Vagina (tissue), 2 donors: ENCODE data around the gene CEP89. TPM values are rescaled to one million over a fixed set of nuclear protein-coding genes. Genes with fewer than 3 reads are reported as not detected.
"Not testable (repeated sequence)": the region's sequence is repeated elsewhere in the genome, so short reads cannot be mapped to it uniquely, and the experiment has no call there.

Source experiments
- DNase-seq, 2 donors: peaks; one replicate each; pipeline ENCODE4 v3.0.0-alpha.2; 2017; ENCODE audit errors: extremely low spot score in 2 of 2
- H3K27ac ChIP-seq: fragments of 200-600 bp; sonication (generic); one replicate; pipeline ENCODE4 v1.5.1; 2019
- H3K27me3 ChIP-seq: fragments of 200-600 bp; sonication (generic); one replicate; pipeline ENCODE4 v1.5.1; 2019
- H3K36me3 ChIP-seq, 2 donors: fragments of 200-600 bp; sonication (generic); one replicate each; pipeline ENCODE4 v1.5.1; 2017 to 2019
- H3K4me1 ChIP-seq: fragments of 200-600 bp; sonication (generic); one replicate; pipeline ENCODE4 v1.5.1; 2019
- H3K4me3 ChIP-seq, 2 donors: fragments of 200-600 bp; sonication (generic); 1 replicate in 1 of 2; 2 replicates in 1 of 2; pipeline ENCODE4 v1.5.1; 2016 to 2019
- H3K9me3 ChIP-seq: fragments of 200-600 bp; sonication (generic); one replicate; pipeline ENCODE4 v1.5.1; 2019
- POLR2A ChIP-seq, 2 donors: fragments of 450-650 bp; IDR thresholded peaks; one replicate each; pipeline ENCODE4 v1.6.1; 2017; ENCODE audit warnings: antibody characterized with exemption in 2 of 2, mild to moderate bottlenecking in 2 of 2, moderate library complexity in 2 of 2
- POLR2AphosphoS5 ChIP-seq, 2 donors: sonication (generic); formaldehyde crosslinking; IDR thresholded peaks; one replicate each; pipeline ENCODE4 v1.9.0; 2017; ENCODE audit warnings: antibody characterized with exemption in 2 of 2, mild to moderate bottlenecking in 2 of 2, low read depth in 1 of 2; ENCODE audit not compliant: insufficient read depth in 1 of 2
- intact Hi-C: fragments of 100-400 bp; cut with DNase I; formaldehyde crosslinking; loops from one replicate; pipeline ENCODE4 v1.15.1; 2023
- total RNA-seq: library from RNA; depleted of rRNA; stranded (reverse); fragments of >200 nt; gene quantifications from one replicate; pipeline ENCODE4 v1.2.3, GENCODE V29; 2016
- TF ChIP-seq, protein P1 (sequence below), 3 experiments: fragments of 450-650 bp in 2 of 3; fragments of 200-600 bp in 1 of 3; sonication (generic) in 1 of 3; IDR thresholded peaks; one replicate each; pipeline ENCODE4 v1.5.1; 2017 to 2019; ENCODE audit warnings: antibody characterized with exemption in 3 of 3, mild to moderate bottlenecking in 2 of 3, moderate library complexity in 2 of 3

The CEP89 gene
- total RNA-seq, 1 donor from 2014 or later, result 12.0 TPM

DNA sequence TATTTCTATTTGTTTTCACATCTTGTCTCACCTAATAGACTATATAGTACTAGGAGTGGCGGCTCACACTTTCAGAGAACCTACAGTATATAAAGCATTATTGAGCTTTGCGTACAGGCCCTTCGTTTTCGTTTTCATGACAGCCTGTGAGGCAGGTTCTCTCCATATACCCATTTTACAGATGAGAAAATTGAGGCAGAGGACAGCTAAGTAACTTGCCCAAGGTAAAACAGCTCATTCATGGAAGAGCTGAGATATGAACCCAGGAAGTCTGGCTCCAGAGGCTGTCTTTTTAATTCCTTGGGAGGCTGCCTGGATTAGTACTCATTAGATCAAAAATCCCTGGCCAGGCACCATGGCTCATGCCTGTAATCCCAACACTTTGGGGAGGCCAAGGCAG, 29.2 kb upstream of the CEP89 start:
- no peaks in the 10 kb centered on the region for H3K9me3 ChIP-seq
- no peak for DNase-seq
- H3K27ac ChIP-seq, result no peak overlapping the region
- no peaks in the 10 kb centered on the region for H3K4me1 ChIP-seq
- TF ChIP-seq POLR2AphosphoS5 (IDR thresholded peaks at IDR 0.05; ENCODE audit: insufficient read depth in 1 of 2, low read depth in 1 of 2) (no peak), POLR2A (IDR thresholded peaks at IDR 0.05) (no peak)
- TF ChIP-seq, protein P1, sequence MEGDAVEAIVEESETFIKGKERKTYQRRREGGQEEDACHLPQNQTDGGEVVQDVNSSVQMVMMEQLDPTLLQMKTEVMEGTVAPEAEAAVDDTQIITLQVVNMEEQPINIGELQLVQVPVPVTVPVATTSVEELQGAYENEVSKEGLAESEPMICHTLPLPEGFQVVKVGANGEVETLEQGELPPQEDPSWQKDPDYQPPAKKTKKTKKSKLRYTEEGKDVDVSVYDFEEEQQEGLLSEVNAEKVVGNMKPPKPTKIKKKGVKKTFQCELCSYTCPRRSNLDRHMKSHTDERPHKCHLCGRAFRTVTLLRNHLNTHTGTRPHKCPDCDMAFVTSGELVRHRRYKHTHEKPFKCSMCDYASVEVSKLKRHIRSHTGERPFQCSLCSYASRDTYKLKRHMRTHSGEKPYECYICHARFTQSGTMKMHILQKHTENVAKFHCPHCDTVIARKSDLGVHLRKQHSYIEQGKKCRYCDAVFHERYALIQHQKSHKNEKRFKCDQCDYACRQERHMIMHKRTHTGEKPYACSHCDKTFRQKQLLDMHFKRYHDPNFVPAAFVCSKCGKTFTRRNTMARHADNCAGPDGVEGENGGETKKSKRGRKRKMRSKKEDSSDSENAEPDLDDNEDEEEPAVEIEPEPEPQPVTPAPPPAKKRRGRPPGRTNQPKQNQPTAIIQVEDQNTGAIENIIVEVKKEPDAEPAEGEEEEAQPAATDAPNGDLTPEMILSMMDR (IDR thresholded peaks at IDR 0.05), result no peak
- intact Hi-C loops, result no loop called here
- no peak overlapping the region for H3K4me3 ChIP-seq
- H3K27me3 ChIP-seq, result no peaks in the 10 kb centered on the region
- no peaks in the 10 kb centered on the region for H3K36me3 ChIP-seq

DNA sequence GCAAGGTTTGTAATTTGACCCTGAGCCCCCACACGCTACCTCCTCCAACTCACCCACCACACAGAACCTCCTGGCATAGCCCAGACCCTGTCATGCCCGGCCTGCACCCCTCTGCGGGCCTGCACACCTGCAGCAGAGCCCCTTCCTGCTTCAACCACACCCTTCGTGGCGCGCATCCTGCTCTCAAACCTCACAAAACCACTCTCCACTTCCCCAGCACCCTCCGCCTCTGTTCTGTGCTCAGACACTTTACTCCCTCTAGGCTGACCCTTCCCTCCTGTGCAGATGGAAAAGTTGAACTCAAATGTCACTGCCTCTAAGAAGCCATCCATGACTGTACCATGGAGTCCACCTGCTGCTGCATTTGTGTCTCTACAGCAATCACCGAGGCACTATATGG, 28.8 kb upstream of the CEP89 start:
- Histone ChIP-seq H3K9me3 (no peaks in the 10 kb centered on the region), H3K27me3 (no peaks in the 10 kb centered on the region), H3K36me3 (no peaks in the 10 kb centered on the region), H3K4me3 (no peak overlapping the region), H3K4me1 (no peaks in the 10 kb centered on the region), H3K27ac (no peak overlapping the region)
- intact Hi-C loops, result no loop called here
- TF ChIP-seq POLR2AphosphoS5 (IDR thresholded peaks at IDR 0.05; ENCODE audit: insufficient read depth in 1 of 2, low read depth in 1 of 2), result no peak
- TF ChIP-seq, protein P1 (IDR thresholded peaks at IDR 0.05), result no peak
- no peak for TF ChIP-seq POLR2A (IDR thresholded peaks at IDR 0.05)
- DNase-seq, result no peak

DNA sequence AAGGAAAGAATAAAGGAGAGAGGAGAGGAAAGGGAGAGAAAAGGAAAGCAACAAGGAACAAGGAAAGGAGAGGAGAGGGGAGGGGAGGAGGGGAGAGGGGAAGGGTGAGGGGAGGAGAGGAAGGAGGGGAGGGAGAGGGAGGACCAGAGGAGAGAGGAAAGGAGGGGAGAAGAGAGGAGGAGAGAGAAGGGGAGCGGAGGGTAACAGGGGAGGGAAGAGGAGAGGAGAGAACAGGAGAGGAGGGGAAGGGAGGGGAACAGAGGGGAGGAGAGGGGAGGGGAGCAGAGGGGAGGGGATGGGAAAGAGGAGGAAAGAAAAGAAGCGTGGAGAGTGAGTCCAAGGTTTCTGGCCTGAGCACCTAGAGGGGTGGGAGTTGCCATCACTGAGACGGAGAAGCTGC, 27.0 kb upstream of the CEP89 start:
- Histone ChIP-seq H3K9me3 (no peaks in the 10 kb centered on the region), H3K27me3 (no peaks in the 10 kb centered on the region), H3K27ac (no peak overlapping the region), H3K4me3 (no peak overlapping the region), H3K36me3 (no peaks in the 10 kb centered on the region), H3K4me1 (no peaks in the 10 kb centered on the region)
- no peak for DNase-seq
- intact Hi-C loops, result no loop called here
- TF ChIP-seq POLR2A (IDR thresholded peaks at IDR 0.05) (no peak), POLR2AphosphoS5 (IDR thresholded peaks at IDR 0.05; ENCODE audit: insufficient read depth in 1 of 2, low read depth in 1 of 2) (no peak)
- TF ChIP-seq, protein P1 (IDR thresholded peaks at IDR 0.05), result no peak

DNA sequence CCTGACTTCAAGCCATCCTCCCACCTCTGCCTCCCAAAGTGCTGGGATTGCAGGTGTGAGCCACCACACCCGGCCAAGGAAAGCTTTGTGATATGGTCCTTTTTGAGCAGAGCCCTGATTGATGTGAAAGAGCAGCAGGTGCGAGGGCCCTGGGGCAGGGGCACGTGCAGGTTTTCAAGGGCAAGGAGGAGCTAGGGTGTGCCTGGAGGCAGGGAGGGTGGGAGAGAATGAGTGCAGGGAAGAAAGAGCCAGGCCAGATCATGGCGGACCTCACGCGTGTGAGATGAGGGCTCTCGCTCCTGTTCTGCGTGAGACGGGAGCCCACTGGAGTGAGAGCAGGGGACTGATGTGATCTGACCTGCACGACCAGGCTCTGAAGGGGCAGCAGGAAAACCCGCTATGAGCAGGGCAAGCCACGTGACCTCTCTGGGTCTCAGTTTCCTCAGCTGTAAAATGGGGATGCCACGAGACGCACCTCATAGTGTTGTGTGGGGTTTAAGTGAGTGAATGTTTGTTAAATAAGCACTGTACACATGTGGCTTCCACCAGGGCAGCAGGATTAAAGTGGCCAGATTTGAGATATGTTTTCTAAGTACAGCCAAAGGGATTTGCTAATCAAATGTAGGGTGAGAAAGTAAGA, 26.1 kb upstream of the CEP89 start:
- H3K4me1 ChIP-seq, result no peaks in the 10 kb centered on the region
- H3K4me3 ChIP-seq, result no peak overlapping the region
- intact Hi-C loops, result no loop called here
- no peak overlapping the region for H3K27ac ChIP-seq
- no peak for DNase-seq
- H3K27me3 ChIP-seq, result no peaks in the 10 kb centered on the region
- H3K9me3 ChIP-seq, result no peaks in the 10 kb centered on the region
- H3K36me3 ChIP-seq, result no peaks in the 10 kb centered on the region
- TF ChIP-seq POLR2AphosphoS5 (IDR thresholded peaks at IDR 0.05; ENCODE audit: insufficient read depth in 1 of 2, low read depth in 1 of 2), result no peak

DNA sequence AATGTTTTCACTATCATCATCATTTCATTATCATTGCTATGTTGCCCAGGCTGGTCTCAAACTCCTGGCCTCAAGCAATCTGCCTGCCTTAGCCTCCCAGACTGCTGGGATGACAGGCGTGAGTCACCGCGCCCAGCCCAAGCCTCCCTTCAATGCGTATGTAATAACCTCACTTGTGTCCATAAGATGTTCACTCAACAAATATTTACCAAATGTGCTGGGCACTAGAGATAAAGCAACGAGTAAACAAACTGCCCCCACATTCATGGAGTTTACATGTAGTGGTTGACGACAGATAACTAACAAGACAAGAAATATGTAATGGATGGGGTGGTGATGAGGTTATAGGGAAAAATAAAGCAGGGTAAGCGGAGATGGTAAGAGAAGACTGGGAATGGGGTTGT, 25.3 kb upstream of the CEP89 start:
- DNase-seq, H3K27me3 ChIP-seq, H3K36me3 ChIP-seq, H3K9me3 ChIP-seq, H3K27ac ChIP-seq, H3K4me3 ChIP-seq, H3K4me1 ChIP-seq, intact Hi-C loops: not testable (repeated sequence)

DNA sequence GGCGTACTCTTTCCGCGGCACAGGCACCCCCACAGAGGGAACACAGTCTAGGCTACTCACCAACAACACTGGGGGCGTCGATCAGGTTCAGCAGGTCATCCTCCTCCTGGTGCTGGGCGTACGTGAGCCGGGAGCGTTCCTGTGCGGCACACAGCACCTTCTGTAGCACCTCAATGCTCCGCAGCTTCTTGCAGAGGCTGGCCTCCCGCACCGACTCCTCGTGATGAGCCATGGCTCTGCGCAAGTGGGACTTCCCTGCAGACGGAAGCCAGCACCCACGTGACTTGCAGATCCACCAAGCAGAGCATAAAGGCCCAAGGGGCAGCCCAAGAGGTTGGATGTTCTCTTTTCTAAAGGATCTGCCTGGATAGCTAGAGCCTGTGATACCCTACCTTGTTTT, 24.2 kb upstream of the CEP89 start:
- H3K9me3 ChIP-seq, H3K27me3 ChIP-seq, H3K4me3 ChIP-seq, DNase-seq, H3K4me1 ChIP-seq, H3K36me3 ChIP-seq, intact Hi-C loops, H3K27ac ChIP-seq: not testable (repeated sequence)
